ENCODE results near the gene FARP1.

DNA sequence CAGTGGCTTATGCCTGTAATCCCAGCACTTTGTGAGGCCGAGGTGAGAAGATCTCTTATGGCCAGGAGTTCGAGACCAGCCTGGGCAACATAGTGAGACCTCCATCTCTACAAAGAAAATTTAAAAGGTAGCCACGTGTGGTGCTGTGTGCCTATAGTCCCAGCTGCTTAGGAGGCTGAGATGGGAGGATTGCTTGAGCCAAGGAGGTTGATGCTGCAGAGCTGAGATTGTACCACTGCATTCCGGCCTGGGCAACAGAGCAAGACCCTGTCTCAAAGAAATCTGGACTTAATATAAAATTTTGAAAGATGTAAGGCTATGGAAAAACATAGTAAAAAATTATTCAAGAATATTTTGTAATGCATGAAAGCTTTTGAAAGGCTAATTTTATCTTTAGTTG is 99.5 kb downstream of the FARP1 start:
- TF ChIP-seq ZFP36L1 (CRISPR knock-in tag; IDR thresholded peaks at IDR 0.05): no peak
- TF ChIP-seq ZNF343 (CRISPR knock-in tag; IDR thresholded peaks at IDR 0.05): no peak
- TF ChIP-seq HOXA5 (CRISPR knock-in tag; IDR thresholded peaks at IDR 0.05): no peak
- TF ChIP-seq, protein P1, sequence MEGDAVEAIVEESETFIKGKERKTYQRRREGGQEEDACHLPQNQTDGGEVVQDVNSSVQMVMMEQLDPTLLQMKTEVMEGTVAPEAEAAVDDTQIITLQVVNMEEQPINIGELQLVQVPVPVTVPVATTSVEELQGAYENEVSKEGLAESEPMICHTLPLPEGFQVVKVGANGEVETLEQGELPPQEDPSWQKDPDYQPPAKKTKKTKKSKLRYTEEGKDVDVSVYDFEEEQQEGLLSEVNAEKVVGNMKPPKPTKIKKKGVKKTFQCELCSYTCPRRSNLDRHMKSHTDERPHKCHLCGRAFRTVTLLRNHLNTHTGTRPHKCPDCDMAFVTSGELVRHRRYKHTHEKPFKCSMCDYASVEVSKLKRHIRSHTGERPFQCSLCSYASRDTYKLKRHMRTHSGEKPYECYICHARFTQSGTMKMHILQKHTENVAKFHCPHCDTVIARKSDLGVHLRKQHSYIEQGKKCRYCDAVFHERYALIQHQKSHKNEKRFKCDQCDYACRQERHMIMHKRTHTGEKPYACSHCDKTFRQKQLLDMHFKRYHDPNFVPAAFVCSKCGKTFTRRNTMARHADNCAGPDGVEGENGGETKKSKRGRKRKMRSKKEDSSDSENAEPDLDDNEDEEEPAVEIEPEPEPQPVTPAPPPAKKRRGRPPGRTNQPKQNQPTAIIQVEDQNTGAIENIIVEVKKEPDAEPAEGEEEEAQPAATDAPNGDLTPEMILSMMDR (CRISPR knock-in tag; IDR thresholded peaks at IDR 0.05): no peak

All from HepG2 (cell line).